CD4-positive, CD25-positive, alpha-beta regulatory T cell (primary cell): Measurements from ENCODE around the gene CNTN5. TPM values are rescaled to one million over a fixed set of nuclear protein-coding genes. Genes with fewer than 3 reads are reported as not detected.

Experiments used
- ATAC-seq, 2 donors: fragments of 150-1000 bp; cut with Tn5 transposase; one replicate each; pipeline ENCODE4 v1.10.0; 2021; ENCODE audit warnings: low read depth in 2 of 2, moderate number of reproducible peaks in 2 of 2, moderate library complexity in 1 of 2
- DNase-seq, 3 donors: peaks; one replicate each; pipeline versions ENCODE4 v3.0.0 to v3.0.0-alpha.2; 2012 to 2022; ENCODE audit warnings: mixed read lengths in 1 of 3
- H3K27ac ChIP-seq: one replicate; pipeline ENCODE4 v1.7.0; 2013; ENCODE audit warnings: mild to moderate bottlenecking, low read length; ENCODE audit not compliant: insufficient read depth, poor library complexity, severe bottlenecking
- H3K27me3 ChIP-seq: one replicate; pipeline ENCODE4 v1.7.0; 2013; ENCODE audit warnings: low read length; ENCODE audit not compliant: control insufficient read depth, insufficient read depth
- H3K36me3 ChIP-seq: one replicate; pipeline ENCODE4 v1.7.0; 2013; ENCODE audit warnings: mild to moderate bottlenecking, low read length, moderate library complexity; ENCODE audit not compliant: control insufficient read depth, insufficient read depth
- H3K4me1 ChIP-seq: 2 replicates; pipeline ENCODE4 v1.7.0; 2013; ENCODE audit warnings: mild to moderate bottlenecking, low read length; ENCODE audit not compliant: insufficient read depth, control insufficient read depth, poor library complexity, severe bottlenecking
- H3K4me3 ChIP-seq: one replicate; pipeline ENCODE4 v1.7.0; 2013; ENCODE audit warnings: low read depth, mild to moderate bottlenecking, low read length, moderate library complexity
- H3K9me3 ChIP-seq, 2 experiments: 1 replicate in 1 of 2; 2 replicates in 1 of 2; pipeline ENCODE4 v1.7.0; 2013; ENCODE audit warnings: low read length in 2 of 2, mild to moderate bottlenecking in 1 of 2, moderate library complexity in 1 of 2; ENCODE audit not compliant: control insufficient read depth in 2 of 2
- H3K27ac Mint-ChIP-seq, 3 donors: one replicate each; pipeline ENCODE4 v1.8.0; 2020 to 2022; ENCODE audit warnings: mild to moderate bottlenecking in 3 of 3, mixed read lengths in 3 of 3, moderate library complexity in 2 of 3
- H3K27me3 Mint-ChIP-seq: one replicate; pipeline ENCODE4 v1.8.0; 2022; ENCODE audit warnings: mild to moderate bottlenecking, mixed read lengths
- H3K36me3 Mint-ChIP-seq: one replicate; pipeline ENCODE4 v1.8.0; 2020; ENCODE audit warnings: mixed read lengths
- H3K4me1 Mint-ChIP-seq, 4 donors: one replicate each; pipeline ENCODE4 v1.8.0; 2020 to 2022; ENCODE audit warnings: mixed read lengths in 4 of 4, mild to moderate bottlenecking in 1 of 4
- H3K4me3 Mint-ChIP-seq, 4 donors: one replicate each; pipeline ENCODE4 v1.8.0; 2020 to 2022; ENCODE audit warnings: mild to moderate bottlenecking in 4 of 4, mixed read lengths in 4 of 4, moderate library complexity in 3 of 4
- H3K9me3 Mint-ChIP-seq, 7 donors: one replicate each; pipeline ENCODE4 v1.8.0; 2020 to 2022; ENCODE audit warnings: mixed read lengths in 7 of 7, mild to moderate bottlenecking in 3 of 7, moderate library complexity in 2 of 7
- polyA plus RNA-seq, 4 donors: library from polyadenylated mRNA; unstranded; fragments of 300-500 nt; fragmentation: Illumina TruSeq; gene quantifications; one replicate each; pipeline ENCODE4 v1.2.3, GENCODE V29; 2021
- total RNA-seq: library from RNA; stranded (reverse); gene quantifications from one replicate; pipeline ENCODE4 v1.2.3, GENCODE V29; 2022

The CNTN5 gene
- total and polyA plus RNA-seq, 5 donors from 2014 or later = not detected

GRCh38 chr11:99682646-99683045 is 661.9 kb downstream of the CNTN5 start:
- Histone ChIP-seq H3K9me3 (peaks cover 6 to 9% of the 10 kb centered on the region in 2 experiments), H3K4me1 (no peaks in the 10 kb centered on the region), H3K36me3 (no peaks in the 10 kb centered on the region), H3K4me3 (no peak overlapping the region), H3K27ac (no peak overlapping the region), H3K27me3 (no peaks in the 10 kb centered on the region)
- H3K4me3 Mint-ChIP-seq = no peak overlapping the region
- H3K36me3 Mint-ChIP-seq = no peaks in the 10 kb centered on the region
- H3K27ac Mint-ChIP-seq = no peak overlapping the region
- H3K9me3 Mint-ChIP-seq = peaks cover 0 to 6% (median 2%) of the 10 kb centered on the region in 7 donors
- no peak for ATAC-seq
- H3K27me3 Mint-ChIP-seq = no peaks in the 10 kb centered on the region
- no peak for DNase-seq
- no peaks in the 10 kb centered on the region for H3K4me1 Mint-ChIP-seq

DNA sequence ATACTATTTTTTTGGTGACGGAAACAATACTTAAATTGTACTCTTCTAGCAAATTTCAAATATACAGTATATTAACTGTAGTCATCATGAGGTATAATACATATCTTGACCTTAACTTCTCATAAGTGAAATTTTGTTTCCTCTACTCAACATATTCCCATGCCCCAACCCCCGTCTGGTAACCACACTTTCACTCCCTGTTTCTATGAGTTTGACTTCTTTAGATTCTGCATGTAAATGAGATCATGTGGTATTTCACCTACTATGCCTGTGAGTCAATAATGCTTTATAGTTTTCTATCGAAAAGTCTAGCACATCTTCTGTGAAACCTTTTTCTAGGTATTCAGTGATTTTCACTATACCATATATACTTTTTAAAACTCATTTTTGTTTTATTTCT is 663.2 kb downstream of the CNTN5 start:
- Histone ChIP-seq H3K27ac (no peak overlapping the region), H3K27me3 (no peaks in the 10 kb centered on the region), H3K4me1 (no peaks in the 10 kb centered on the region), H3K9me3 (peaks cover 6 to 9% of the 10 kb centered on the region in 2 experiments), H3K36me3 (no peaks in the 10 kb centered on the region), H3K4me3 (no peak overlapping the region)
- Mint-ChIP-seq H3K36me3 (no peaks in the 10 kb centered on the region), H3K4me3 (no peak overlapping the region), H3K4me1 (no peaks in the 10 kb centered on the region), H3K27ac (no peak overlapping the region), H3K27me3 (no peaks in the 10 kb centered on the region), H3K9me3 (peaks cover 0 to 8% (median 4%) of the 10 kb centered on the region in 7 donors)
- ATAC-seq = no peak
- DNase-seq = no peak

DNA sequence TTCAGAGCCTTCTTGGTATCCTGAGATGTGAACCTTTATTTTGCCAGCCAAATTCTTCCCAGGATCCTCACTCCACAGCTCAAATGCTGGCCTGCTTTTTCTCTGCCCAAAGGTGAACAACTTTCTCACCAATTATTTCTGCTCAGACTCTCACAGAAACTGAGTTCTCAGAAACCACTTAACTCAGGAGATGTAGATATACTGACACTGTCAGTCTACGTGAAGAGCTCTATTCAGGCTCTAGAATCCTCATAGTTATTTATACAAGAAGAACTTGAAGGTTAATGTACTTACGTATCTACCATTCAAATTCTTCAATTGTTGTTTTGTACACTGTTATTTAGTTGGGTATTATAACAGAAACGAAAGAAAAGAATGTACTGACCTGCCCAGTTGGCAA is 666.1 kb downstream of the CNTN5 start:
- H3K4me1 ChIP-seq = no peaks in the 10 kb centered on the region
- no peak for ATAC-seq
- Mint-ChIP-seq H3K9me3 (peaks cover 0 to 29% (median 12%) of the 10 kb centered on the region in 7 donors), H3K4me1 (no peaks in the 10 kb centered on the region), H3K27ac (no peak overlapping the region), H3K27me3 (no peaks in the 10 kb centered on the region), H3K36me3 (no peaks in the 10 kb centered on the region), H3K4me3 (no peak overlapping the region)
- H3K4me3 ChIP-seq = no peak overlapping the region
- H3K9me3 ChIP-seq = peaks cover 6 to 9% of the 10 kb centered on the region in 2 experiments
- no peaks in the 10 kb centered on the region for H3K36me3 ChIP-seq
- H3K27me3 ChIP-seq = no peaks in the 10 kb centered on the region
- no peak overlapping the region for H3K27ac ChIP-seq
- no peak for DNase-seq

DNA sequence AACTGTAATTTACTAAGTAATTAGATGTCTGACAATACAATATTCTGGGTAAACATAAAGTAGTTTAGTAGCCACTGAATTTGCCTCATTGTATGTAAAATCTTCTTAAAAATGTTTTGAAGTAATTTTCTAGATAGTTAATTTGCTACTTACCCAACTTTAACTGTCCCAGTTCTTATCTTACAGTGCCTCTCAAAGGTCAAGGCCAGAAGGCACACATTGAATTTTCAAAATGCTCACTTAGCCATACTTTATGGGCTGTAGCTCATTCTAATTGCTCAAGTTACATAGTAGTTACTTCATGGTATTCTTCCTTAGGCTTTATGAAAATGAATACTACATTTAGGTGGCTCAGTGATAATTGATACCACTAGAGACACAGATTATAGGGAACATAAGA is 666.6 kb downstream of the CNTN5 start:
- H3K27me3 ChIP-seq = no peaks in the 10 kb centered on the region
- no peak overlapping the region for H3K4me3 ChIP-seq
- no peaks in the 10 kb centered on the region for H3K36me3 ChIP-seq
- Mint-ChIP-seq H3K4me3 (no peak overlapping the region), H3K27me3 (no peaks in the 10 kb centered on the region), H3K4me1 (no peaks in the 10 kb centered on the region), H3K36me3 (no peaks in the 10 kb centered on the region), H3K9me3 (peaks cover 0 to 33% (median 12%) of the 10 kb centered on the region in 7 donors), H3K27ac (no peak overlapping the region)
- H3K27ac ChIP-seq = no peak overlapping the region
- no peak for DNase-seq
- no peak for ATAC-seq
- no peaks in the 10 kb centered on the region for H3K4me1 ChIP-seq
- H3K9me3 ChIP-seq = peaks cover 6 to 9% of the 10 kb centered on the region in 2 experiments

- DNase-seq (no peak), ATAC-seq (no peak)
- Histone ChIP-seq H3K4me1 (no peaks in the 10 kb centered on the region), H3K4me3 (no peak overlapping the region), H3K27me3 (no peaks in the 10 kb centered on the region), H3K27ac (no peak overlapping the region), H3K36me3 (no peaks in the 10 kb centered on the region), H3K9me3 (peaks cover 0 to 3% of the 10 kb centered on the region in 2 experiments)
- H3K9me3 Mint-ChIP-seq = peaks cover 0 to 34% (median 16%) of the 10 kb centered on the region in 7 donors
- no peaks in the 10 kb centered on the region for H3K27me3 Mint-ChIP-seq
- H3K36me3 Mint-ChIP-seq = no peaks in the 10 kb centered on the region
- H3K27ac Mint-ChIP-seq = no peak overlapping the region
- no peaks in the 10 kb centered on the region for H3K4me1 Mint-ChIP-seq
- H3K4me3 Mint-ChIP-seq = no peak overlapping the region
These were observed 673.3 kb downstream of the CNTN5 start for GRCh38 chr11:99693941-99694492.

DNA sequence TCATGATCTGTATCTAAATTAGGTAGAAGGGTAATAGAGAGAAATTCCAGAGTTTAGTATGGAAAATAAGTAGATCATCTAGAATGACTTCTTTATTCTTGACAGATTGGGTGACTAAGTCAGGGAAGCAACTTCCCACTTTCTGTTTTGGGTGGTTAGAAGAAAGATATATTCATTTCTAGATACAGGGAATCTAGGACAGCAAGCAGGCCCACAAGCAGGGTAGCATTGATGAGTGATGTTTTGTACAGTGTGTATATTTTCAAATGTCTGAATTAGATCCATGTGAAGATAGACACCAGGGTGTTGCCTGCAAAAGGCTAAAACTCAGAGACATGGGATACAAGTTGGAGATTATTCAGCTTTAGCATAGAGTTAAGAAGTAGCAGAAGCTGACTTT is 674.4 kb downstream of the CNTN5 start:
- H3K27ac ChIP-seq = no peak overlapping the region

DNA sequence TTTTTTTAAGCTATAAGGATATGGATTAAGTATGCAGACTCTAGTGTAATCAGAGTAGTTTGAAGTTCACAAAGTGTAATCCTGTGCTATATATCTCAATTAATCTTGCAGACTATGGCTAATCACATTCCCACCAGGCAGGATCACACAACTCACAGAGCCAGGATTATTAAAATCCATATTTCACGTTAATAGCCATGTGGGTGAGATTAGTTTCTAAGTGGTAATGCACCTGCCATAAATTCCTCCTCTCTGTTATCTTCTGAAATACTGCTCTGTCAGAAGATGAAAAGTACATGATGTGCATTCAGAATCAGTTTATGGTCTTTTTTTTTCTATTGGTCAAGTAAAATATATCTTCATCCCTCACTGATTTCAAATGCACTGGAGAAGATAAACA is 686.1 kb downstream of the CNTN5 start:
- H3K9me3 Mint-ChIP-seq = peaks cover 0 to 14% (median 5%) of the 10 kb centered on the region in 7 donors
- H3K27me3 ChIP-seq = no peaks in the 10 kb centered on the region
- H3K27ac Mint-ChIP-seq = no peak overlapping the region
- no peak overlapping the region for H3K4me3 ChIP-seq
- DNase-seq (no peak), ATAC-seq (no peak)
- H3K4me1 ChIP-seq = no peaks in the 10 kb centered on the region
- no peaks in the 10 kb centered on the region for H3K27me3 Mint-ChIP-seq
- H3K9me3 ChIP-seq = no peaks in the 10 kb centered on the region
- no peaks in the 10 kb centered on the region for H3K36me3 ChIP-seq
- no peaks in the 10 kb centered on the region for H3K36me3 Mint-ChIP-seq
- no peaks in the 10 kb centered on the region for H3K4me1 Mint-ChIP-seq
- H3K27ac ChIP-seq = no peak overlapping the region
- H3K4me3 Mint-ChIP-seq = no peak overlapping the region

More for the DNA sequence above, 674.4 kb downstream of the CNTN5 start:
- Mint-ChIP-seq H3K9me3 (peaks cover 0 to 29% (median 14%) of the 10 kb centered on the region in 7 donors), H3K36me3 (no peaks in the 10 kb centered on the region), H3K27me3 (no peaks in the 10 kb centered on the region), H3K27ac (no peak overlapping the region), H3K4me3 (no peak overlapping the region), H3K4me1 (no peaks in the 10 kb centered on the region)
- no peak overlapping the region for H3K4me3 ChIP-seq
- ATAC-seq (no peak), DNase-seq (no peak)
- H3K9me3 ChIP-seq = peaks cover 0 to 3% of the 10 kb centered on the region in 2 experiments
- no peaks in the 10 kb centered on the region for H3K36me3 ChIP-seq
- no peaks in the 10 kb centered on the region for H3K4me1 ChIP-seq
- H3K27me3 ChIP-seq = no peaks in the 10 kb centered on the region

DNA sequence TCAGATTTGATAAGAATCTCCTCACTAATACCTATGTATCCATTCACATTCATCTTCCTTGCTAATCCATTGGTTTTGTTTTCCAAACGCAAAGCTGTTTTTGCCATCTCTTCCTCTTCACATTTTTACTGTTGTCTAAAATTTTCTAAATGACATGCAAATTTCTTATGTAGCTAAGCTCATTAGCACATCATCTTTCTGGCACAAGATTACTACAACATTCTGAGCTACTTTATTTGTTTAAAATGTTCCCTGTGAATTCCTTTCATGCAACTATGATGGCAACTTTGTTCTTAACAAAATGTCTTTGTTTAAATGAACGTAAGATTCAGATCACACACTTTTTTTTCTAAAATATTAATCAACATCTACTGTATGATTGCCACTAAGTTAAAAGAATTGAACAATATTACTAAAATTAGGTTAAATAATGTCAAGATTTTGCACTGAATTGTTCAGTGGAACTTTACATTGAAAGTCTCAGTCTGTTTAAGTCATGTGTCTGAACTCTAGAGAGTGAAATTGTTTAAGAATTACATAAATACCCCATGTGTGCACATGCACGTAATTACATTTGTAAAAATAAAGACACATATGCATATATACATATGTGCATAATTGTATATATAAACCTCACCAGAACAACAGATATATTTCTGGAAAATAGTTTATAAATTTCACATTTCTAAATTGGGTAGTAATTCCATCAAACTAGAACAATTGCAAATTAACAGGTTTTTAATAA is 688.4 kb downstream of the CNTN5 start:
- no peak for DNase-seq
- H3K4me1 ChIP-seq = no peaks in the 10 kb centered on the region
- ATAC-seq = no peak
- Mint-ChIP-seq H3K9me3 (peaks cover 0 to 32% (median 7%) of the 10 kb centered on the region in 7 donors), H3K27me3 (no peaks in the 10 kb centered on the region), H3K4me3 (no peak overlapping the region), H3K4me1 (no peaks in the 10 kb centered on the region), H3K27ac (no peak overlapping the region), H3K36me3 (no peaks in the 10 kb centered on the region)
- no peaks in the 10 kb centered on the region for H3K9me3 ChIP-seq
- H3K27ac ChIP-seq = no peak overlapping the region
- no peaks in the 10 kb centered on the region for H3K27me3 ChIP-seq
- H3K4me3 ChIP-seq = no peak overlapping the region
- H3K36me3 ChIP-seq = no peaks in the 10 kb centered on the region
